HG03521 (cell line): Measurements from ENCODE around the gene SNRPB2.

Experiments
- ATAC-seq: cut with Tn5 transposase; IDR thresholded peaks from one replicate; pipeline ENCODE4 v1.9.1; 2021; ENCODE audit warnings: mild to moderate bottlenecking, moderate library complexity; ENCODE audit not compliant: unreplicated experiment

Gene SNRPB2

DNA sequence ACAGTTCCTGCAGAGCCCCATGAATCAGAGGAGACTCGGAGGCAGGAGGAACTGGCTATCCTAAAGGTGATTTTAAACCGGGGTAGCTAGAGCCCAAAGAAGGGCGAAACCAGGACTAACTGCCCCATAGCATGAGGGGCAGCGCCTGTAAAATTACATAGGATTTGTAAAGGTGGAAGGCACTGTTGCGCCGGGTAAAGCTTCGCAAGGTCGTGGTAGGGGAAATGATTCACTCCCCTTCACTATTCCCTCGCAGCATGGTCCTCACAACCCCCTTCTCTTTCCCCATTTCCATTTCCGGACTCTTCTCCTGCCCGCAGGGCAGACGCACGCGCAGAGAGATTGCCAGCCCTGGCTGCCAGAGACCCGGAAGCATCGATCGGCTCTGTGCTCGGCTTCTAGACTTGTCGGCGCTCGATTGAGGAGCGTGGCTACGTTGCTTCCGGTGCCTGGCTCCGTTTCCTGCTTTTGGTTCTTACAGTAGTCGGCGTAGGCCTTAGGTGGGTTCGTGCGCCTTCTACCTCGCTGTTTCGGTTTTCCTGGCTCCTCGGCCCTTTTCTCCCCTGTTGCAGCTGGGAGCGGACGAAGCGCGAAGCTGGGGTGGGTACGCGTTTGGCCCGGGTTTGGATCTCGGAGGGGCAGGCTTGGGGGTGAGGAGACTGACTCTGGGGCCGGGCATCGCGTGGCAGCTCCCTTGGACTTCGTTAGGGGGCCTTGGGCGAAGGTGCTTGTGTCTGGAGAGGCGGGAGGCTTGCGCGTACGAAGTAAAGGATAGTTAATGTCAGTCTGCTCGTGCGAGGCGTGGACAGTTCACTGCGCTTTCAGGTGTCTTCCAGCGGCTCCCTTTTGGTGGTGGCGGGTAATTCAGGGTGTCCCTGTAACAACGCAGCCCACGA, at the start of gene SNRPB2:
TSS of gene SNRPB2 (plus strand) at position 462 of the 896 bp plus-strand sequence. CDS start 1,677 bp downstream, outside the sequence.
- ATAC-seq = peak; percentile 99

DNA sequence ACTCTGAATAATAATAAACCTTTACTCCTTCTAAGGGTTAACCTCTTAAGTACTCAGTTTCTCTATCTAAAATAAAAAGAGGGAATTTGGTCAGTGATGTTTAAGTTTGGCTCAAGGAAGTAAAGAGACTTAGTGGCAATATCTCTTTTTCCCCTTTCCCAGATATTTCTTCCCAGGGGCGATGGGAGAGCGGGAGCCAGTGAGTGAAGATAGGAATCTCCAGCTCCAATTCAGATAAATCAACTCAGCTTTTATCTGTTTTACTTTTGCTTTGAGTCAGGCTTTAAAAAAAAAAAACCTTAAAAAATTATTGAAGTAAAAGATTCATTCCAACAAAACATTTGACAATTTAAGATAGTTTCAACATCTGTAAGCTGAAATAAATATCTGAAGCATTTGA, 45.4 kb upstream of the SNRPB2 start:
- ATAC-seq = no peak

- ATAC-seq = no peak
These were observed 39.9 kb upstream of the SNRPB2 start for GRCh38 chr20:16689906-16690305.

DNA sequence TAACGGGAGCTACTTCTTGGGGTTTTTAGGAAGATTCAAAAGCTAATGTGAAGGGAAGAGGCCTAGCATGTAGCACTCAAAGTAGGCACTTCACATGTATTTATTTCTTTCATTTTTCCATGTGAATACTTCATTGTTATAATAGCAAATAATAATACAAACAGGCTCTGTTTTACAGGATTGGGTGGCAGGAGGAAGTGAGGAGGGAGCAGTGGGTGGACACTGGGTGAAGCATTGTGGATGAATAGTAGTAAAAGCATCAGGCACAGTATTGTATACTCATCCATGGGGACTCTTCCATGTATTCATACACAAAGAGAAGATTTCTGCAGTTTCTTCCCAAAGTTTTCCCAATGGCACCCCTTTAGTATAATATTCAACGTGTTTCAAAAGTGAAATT, 38.4 kb upstream of the SNRPB2 start:
- no peak for ATAC-seq

- ATAC-seq = no peak
These were observed 37.8 kb upstream of the SNRPB2 start for GRCh38 chr20:16692009-16692408.

DNA sequence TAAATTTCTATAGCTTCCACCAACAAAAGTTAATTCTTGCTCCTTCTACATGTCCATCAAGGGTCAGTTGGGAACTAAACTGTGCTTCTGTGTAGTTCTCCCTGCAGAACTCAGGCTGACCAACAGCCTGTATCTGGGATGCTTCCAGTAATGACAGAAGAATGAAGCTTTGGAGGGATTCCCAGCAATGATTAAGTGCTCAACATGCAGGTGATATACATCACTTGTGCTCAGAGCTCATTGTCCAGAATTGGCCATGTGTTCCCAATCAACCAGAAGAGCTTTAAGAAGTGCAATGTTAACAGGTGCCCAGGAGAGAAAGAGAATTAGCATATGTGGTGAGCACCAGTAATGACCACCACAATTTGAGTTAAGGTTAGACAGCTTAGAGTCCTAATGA, 37.4 kb upstream of the SNRPB2 start:
- ATAC-seq = no peak

DNA sequence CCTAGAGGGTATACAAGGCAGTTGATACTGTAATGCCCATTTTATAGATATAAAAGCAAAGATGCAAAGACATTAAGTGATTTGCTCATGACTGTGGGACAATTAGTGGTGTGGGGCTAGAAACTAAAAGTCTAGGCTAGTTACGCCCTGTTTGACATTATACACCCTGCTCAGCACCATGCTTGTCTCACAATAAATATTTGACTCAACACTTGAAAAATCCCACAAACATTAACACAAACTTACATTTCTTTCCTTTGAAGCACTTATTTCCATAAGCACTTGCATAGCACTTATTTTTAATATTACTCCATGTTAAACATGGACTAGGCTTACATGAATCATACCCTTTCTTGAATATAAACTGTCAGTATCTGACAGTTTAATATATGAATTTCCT, 36.5 kb upstream of the SNRPB2 start:
- ATAC-seq = no peak

DNA sequence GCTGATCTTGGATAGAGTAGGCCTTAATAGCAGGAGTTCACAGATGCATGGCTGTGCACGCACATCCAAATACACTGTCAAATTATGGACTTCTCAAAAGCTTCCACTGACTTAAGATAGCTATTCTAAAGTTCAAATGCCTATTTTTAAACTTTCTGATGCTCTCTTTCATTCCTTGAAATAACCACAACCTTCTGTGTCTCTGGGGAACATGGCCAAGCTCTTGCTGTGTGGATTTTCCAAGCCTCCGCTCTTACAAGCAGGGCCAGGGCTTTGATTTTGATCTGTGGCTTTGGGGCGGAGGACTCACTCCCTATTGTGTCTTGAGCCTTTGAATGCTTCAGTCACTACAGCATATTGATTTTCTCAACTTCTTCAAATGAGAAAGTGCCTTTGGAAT, 35.7 kb upstream of the SNRPB2 start:
- ATAC-seq = no peak

DNA sequence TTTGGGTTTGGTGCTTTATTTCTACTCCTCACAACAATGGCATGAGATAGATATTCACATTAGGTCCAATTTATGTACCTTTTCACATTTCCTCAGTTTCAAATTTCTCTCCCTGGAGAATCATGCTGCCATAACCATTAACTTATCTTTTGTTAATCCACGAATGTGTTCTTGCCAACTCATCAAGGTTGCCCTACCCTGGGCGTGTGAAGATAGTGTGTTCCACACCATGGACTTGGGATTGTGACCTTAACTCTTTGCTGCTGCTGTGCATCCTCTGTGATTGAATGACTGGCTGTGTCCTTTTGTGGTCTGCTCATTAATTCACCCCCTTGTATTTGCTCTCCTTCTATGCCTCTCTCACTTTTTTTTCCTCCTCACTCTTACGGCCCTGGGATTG, 34.2 kb upstream of the SNRPB2 start:
- no peak for ATAC-seq

GRCh38 chr20:16699293-16699692, 30.5 kb upstream of the SNRPB2 start:
- no peak for ATAC-seq

GRCh38 chr20:16701296-16701695, 28.5 kb upstream of the SNRPB2 start:
- ATAC-seq = peak; percentile 48

- no peak for ATAC-seq
These were observed 26.3 kb upstream of the SNRPB2 start for GRCh38 chr20:16703570-16703969.

DNA sequence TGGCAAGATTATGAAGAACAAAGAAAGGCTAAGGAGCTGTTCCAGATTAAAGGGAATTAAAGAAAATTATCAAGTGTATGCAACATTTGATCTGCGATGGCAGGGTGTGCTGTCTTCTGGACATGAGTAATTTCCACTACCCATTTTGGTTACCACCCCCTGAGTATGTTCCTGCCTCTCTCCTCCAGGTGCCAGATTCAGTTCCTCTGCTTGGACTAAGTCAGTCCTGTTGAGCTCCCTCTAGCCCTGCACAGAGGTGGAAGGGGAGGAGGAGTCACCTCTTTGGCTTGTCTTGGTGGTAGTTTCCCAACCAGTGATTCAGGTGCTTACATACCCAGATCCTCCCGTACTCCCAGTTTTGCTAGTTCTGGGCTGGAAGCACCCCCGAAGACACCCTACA, 22.2 kb upstream of the SNRPB2 start:
- ATAC-seq = peak; percentile 56

GRCh38 chr20:16708602-16709001, 21.2 kb upstream of the SNRPB2 start:
- ATAC-seq = no peak

GRCh38 chr20:16709017-16709416, 20.8 kb upstream of the SNRPB2 start:
- peak; percentile 82 for ATAC-seq

- no peak for ATAC-seq
These were observed 19.0 kb upstream of the SNRPB2 start for GRCh38 chr20:16710781-16711180.

DNA sequence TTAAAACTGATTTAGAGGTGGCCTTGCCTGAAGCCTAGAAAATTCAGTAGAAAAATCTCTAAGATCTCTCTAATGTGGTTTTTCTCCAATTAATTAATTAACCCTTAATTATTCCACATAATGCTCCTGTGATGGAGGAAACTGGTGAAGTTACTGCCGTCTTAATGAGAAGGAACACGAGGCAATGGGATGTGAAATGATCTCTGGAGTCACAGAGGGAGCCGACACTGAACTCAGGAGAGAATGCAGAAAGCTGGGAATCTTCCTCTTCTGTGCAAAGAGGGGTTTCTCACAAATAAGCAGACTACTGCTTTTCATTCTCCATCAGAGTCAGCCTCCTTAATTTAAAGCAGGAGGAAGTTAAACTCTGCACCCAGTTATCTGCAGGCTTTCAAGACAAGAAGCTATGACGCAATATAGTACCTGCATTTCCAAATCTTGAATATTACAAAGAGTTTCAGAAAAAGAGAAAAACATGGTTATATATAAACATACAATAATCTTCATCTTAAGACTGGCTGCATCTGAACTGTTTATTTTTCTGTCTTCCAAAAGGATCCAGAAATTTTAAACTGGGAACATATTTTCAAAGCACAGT, 18.1 kb upstream of the SNRPB2 start:
- no peak for ATAC-seq

DNA sequence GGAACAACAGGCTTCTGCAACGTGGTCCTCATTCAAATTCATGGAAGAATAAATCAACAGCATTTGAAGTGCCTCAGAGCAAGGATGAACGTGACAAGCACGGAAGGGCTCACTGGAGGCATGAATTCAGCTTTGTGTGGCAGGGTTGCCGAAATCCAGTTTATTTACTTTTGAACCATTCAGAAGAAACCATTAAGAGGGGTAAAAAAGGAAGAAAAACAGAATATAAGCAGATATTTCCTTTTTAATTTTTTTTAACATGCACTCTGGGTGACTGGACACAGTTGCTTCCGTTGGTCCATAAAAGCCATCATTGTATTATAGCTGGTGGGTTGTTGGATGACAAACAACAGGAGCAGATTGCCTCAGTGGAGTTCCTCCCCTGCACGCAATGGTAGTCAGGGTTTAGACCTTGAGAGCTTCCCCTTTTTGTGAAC, 17.3 kb upstream of the SNRPB2 start:
- no peak for ATAC-seq

DNA sequence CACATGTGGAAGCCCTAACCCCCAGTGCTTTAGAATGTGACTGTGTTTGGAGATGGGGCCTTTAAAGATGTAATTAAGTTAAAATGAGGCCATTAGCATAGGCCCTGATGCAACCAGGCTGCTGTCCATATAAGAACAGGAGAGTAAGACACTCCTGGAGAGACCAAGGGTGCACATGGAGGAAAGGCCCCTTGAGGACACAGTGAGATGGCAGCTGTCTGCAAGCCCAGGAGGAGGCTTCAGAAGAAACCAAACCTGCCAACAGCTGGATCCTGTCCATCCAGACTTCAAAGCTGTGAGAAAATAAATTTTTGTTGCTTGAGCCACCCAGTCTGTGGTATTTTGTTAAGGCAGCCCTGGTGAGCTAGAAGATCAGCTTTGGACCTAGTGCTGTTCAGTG, 16.8 kb upstream of the SNRPB2 start:
- ATAC-seq = no peak

DNA sequence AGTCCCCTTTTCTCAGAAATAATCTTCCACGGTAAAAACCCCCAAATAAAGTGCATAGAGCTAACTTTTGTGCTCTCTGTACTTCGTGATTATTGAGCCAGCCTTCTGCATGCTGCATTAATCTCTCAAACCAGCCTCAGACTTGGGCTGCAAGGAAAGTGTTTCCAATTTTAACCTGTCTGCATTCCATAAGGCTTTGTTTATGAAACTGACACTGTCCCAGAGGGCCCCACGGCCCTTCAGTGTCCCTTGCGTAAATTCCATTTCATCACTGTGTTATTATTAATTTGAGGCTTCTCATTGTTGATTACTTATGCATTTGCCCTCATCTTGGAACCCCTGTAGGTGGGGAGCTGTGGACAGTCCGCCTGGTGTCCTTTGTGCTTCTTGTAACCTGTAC, 15.6 kb upstream of the SNRPB2 start:
- no peak for ATAC-seq

DNA sequence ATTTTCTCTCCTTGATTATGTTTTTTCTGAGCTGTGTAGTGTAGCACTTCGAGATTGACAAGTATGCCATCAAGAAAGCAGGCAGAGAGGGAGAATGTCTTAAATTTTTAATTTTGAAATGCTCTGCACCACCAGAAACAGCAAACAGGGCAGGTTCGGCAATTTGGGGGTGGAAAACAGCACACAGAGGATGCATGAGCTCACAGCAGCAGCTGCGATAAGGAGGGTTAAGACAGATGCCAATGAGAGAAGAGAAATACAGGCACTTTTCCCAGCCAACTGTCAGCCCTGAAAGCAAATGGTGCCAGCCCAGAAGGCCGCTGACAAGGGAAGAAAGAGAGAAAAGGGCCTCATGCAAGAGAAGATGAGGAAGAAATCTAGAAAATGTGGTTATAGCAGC, 15.1 kb upstream of the SNRPB2 start:
- no peak for ATAC-seq

GRCh38 chr20:16719421-16719820, 10.4 kb upstream of the SNRPB2 start:
- no peak for ATAC-seq
